Measurements from ENCODE around the gene BRPF1. TPM values are rescaled to one million over a fixed set of nuclear protein-coding genes. Genes with fewer than 3 reads are reported as not detected.

The BRPF1 gene
- total RNA-seq, 2 experiments from 2014 or later, result 31.5 to 31.9 TPM

DNA sequence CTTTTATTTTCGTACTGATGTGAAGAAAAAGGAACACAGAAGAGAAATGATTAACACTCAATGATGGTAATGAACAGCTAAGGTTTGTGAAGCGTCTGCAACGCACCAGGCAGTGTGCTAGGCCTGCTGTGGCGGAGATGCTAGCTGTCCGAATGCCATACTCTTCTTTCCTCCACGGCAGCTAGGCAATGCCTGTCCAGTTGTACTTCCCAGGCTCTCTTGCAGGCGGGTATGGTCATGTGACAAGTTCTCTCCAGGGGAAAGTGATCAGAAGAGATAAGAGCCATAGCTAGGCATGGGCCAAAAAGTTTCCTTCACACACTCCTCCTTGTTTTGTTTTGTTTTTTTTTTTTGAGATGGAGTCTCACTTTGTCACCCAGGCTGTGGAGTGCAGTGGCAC lies 54.1 kb downstream of the BRPF1 start:
- H3K4me2 ChIP-seq (ENCODE audit: low read length), result no peak overlapping the region
- H4K20me1 ChIP-seq (ENCODE audit: insufficient read depth, low read length), result no peaks in the 10 kb centered on the region
- no peak overlapping the region for H3K4me3 ChIP-seq (ENCODE audit: low read depth, low read length, poor library complexity, severe bottlenecking)
- no peaks in the 10 kb centered on the region for H3K9me2 ChIP-seq (ENCODE audit: insufficient read depth, low read length)
- TF ChIP-seq, protein P1, sequence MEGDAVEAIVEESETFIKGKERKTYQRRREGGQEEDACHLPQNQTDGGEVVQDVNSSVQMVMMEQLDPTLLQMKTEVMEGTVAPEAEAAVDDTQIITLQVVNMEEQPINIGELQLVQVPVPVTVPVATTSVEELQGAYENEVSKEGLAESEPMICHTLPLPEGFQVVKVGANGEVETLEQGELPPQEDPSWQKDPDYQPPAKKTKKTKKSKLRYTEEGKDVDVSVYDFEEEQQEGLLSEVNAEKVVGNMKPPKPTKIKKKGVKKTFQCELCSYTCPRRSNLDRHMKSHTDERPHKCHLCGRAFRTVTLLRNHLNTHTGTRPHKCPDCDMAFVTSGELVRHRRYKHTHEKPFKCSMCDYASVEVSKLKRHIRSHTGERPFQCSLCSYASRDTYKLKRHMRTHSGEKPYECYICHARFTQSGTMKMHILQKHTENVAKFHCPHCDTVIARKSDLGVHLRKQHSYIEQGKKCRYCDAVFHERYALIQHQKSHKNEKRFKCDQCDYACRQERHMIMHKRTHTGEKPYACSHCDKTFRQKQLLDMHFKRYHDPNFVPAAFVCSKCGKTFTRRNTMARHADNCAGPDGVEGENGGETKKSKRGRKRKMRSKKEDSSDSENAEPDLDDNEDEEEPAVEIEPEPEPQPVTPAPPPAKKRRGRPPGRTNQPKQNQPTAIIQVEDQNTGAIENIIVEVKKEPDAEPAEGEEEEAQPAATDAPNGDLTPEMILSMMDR (conservative IDR thresholded peaks at IDR 0.05; ENCODE audit: low read length), result no peak
- no peak for TF ChIP-seq EZH2phosphoT487 (IDR thresholded peaks at IDR 0.05; ENCODE audit: borderline replicate concordance, low read depth, low read length)
- H3K36me3 ChIP-seq (ENCODE audit: insufficient read depth, low read length), result peaks cover 75% of the 10 kb centered on the region
- intact Hi-C loops (cut with micrococcal nuclease; ENCODE audit: unreplicated experiment), result no loop called here
- H3K27ac ChIP-seq (ENCODE audit: low read depth, low read length, poor library complexity, severe bottlenecking), result no peak overlapping the region
- no peaks in the 10 kb centered on the region for H3K9me3 ChIP-seq (ENCODE audit: low read length)
- H2AFZ ChIP-seq (ENCODE audit: low read length), result no peak overlapping the region
- BruUV-seq (replicated peaks), result no TSS peak
- CTCF ChIA-PET (ENCODE audit: unreplicated experiment), result no interaction called here
- peaks cover 31% of the 10 kb centered on the region for H3K4me1 ChIP-seq (ENCODE audit: insufficient read depth, low read length, poor library complexity, severe bottlenecking)
- no peaks in the 10 kb centered on the region for H3K79me2 ChIP-seq (ENCODE audit: insufficient read depth, low read depth, low read length)
- DNase-seq (ENCODE audit: low spot score), result no peak
- POLR2A ChIA-PET, result no interaction called here

DNA sequence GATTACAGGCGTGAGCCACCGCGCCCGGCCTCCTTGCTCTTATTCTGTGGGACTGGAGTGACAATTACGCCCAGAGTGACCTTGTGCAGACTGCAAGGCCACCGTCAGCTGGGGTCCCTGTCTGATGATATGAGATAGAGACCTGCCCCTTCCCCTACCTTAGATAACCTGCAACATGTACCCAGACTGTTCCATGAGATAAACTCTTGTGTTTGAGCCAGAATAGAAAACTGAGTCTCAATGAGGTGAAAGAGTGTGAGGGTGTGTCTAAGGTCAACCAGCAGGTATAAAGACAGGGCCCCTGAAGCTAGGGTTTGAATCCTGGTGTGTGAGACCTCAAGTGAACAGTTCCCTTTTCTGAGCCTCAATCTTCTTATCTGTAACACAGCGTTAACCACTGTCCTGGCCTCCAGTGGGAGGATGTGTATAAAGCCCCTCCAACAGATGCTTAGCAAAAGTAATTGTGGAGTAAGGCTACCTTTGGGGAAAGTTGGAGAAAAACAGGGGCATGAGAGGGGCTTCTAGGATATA lies 54.7 kb downstream of the BRPF1 start:
- DNase-seq (ENCODE audit: low spot score), result no peak
- no peak for TF ChIP-seq EZH2phosphoT487 (IDR thresholded peaks at IDR 0.05; ENCODE audit: borderline replicate concordance, low read depth, low read length)
- TF ChIP-seq, protein P1 (conservative IDR thresholded peaks at IDR 0.05; ENCODE audit: low read length), result no peak
- Histone ChIP-seq H3K36me3 (ENCODE audit: insufficient read depth, low read length) (peaks cover 74% of the 10 kb centered on the region), H3K4me2 (ENCODE audit: low read length) (no peak overlapping the region), H2AFZ (ENCODE audit: low read length) (no peak overlapping the region), H3K79me2 (ENCODE audit: insufficient read depth, low read depth, low read length) (peaks cover 5% of the 10 kb centered on the region; the same call in 1 of the 2 replicates), H3K4me3 (ENCODE audit: low read depth, low read length, poor library complexity, severe bottlenecking) (no peak overlapping the region), H3K4me1 (ENCODE audit: insufficient read depth, low read length, poor library complexity, severe bottlenecking) (peaks cover 31% of the 10 kb centered on the region), H4K20me1 (ENCODE audit: insufficient read depth, low read length) (no peaks in the 10 kb centered on the region), H3K9me2 (ENCODE audit: insufficient read depth, low read length) (no peaks in the 10 kb centered on the region), H3K27ac (ENCODE audit: low read depth, low read length, poor library complexity, severe bottlenecking) (no peak overlapping the region), H3K9me3 (ENCODE audit: low read length) (no peaks in the 10 kb centered on the region)
- ChIA-PET CTCF (ENCODE audit: unreplicated experiment) (no interaction called here), POLR2A (no interaction called here)
- intact Hi-C loops (cut with micrococcal nuclease; ENCODE audit: unreplicated experiment), result no loop called here
- BruUV-seq (replicated peaks), result no TSS peak

DNA sequence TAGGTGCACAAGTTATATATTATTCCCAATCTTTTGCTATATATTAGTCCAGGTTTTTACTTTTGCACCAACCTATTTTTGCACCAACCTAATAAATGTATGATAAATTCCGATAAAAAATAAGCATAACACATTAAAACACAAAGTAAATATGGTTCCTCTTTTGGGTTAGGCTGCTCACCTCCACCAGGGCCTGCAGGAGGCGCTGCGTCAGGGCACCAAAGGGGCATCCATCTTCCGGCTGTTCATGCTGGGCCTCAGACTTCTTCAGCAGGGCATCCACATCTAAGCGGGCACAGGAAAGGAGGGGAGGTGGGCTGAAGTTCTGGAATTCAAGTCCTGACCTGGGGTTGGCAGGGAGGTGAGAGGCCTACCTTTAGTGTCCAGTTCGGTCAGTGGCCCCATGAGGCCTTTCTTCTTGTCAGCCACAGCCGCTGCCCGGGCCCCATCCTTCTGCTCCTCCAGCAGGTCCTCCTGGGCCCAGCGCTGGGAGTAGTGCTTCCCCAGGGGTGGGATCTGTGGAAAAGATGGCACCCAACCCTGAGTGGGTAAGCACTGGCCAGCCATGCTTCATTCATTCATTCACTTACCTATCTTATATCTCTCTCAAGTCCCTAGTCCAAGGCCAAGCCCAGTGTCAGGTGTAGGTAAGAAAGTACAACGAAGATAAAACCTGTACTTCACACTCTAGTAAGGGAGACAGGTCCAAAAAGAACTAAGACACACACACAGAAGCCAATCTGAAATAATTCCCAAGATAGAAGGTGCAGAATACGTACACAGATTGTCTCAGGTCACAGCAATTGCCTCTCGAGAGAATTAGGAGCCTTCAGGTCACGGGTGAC lies 55.5 kb downstream of the BRPF1 start:
- H3K4me1 ChIP-seq (ENCODE audit: insufficient read depth, low read length, poor library complexity, severe bottlenecking), result peaks cover 29% of the 10 kb centered on the region
- no peak overlapping the region for H3K4me3 ChIP-seq (ENCODE audit: low read depth, low read length, poor library complexity, severe bottlenecking)
- H3K79me2 ChIP-seq (ENCODE audit: insufficient read depth, low read depth, low read length), result peaks cover 13% of the 10 kb centered on the region; the same call in 1 of the 2 replicates
- H3K9me3 ChIP-seq (ENCODE audit: low read length), result no peaks in the 10 kb centered on the region
- TF ChIP-seq, protein P1 (conservative IDR thresholded peaks at IDR 0.05; ENCODE audit: low read length), result peak; percentile 82
- TF ChIP-seq EZH2phosphoT487 (IDR thresholded peaks at IDR 0.05; ENCODE audit: borderline replicate concordance, low read depth, low read length), result no peak
- no TSS peak for BruUV-seq (replicated peaks)
- H2AFZ ChIP-seq (ENCODE audit: low read length), result no peak overlapping the region
- H4K20me1 ChIP-seq (ENCODE audit: insufficient read depth, low read length), result no peaks in the 10 kb centered on the region
- H3K9me2 ChIP-seq (ENCODE audit: insufficient read depth, low read length), result no peaks in the 10 kb centered on the region
- CTCF ChIA-PET (ENCODE audit: unreplicated experiment), result no interaction called here
- H3K27ac ChIP-seq (ENCODE audit: low read depth, low read length, poor library complexity, severe bottlenecking), result peak overlapping the region; percentile 3
- H3K36me3 ChIP-seq (ENCODE audit: insufficient read depth, low read length), result peaks cover 68% of the 10 kb centered on the region
- intact Hi-C loops (cut with micrococcal nuclease; ENCODE audit: unreplicated experiment), result no loop called here
- no peak overlapping the region for H3K4me2 ChIP-seq (ENCODE audit: low read length)
- DNase-seq (ENCODE audit: low spot score), result no peak
- POLR2A ChIA-PET, result no interaction called here
